COR-L47 (cell line): ENCODE data around the gene ADAMTS6.
"Not testable (repeated sequence)": the region's sequence is repeated elsewhere in the genome, so short reads cannot be mapped to it uniquely, and the experiment has no call there.

Source experiments
- DNase-seq: peaks from one replicate; lab custom pipeline; 2025; lab: John Stamatoyannopoulos, UW

The ADAMTS6 gene

GRCh38 chr5:65474130-65474711, 7.5 kb downstream of the ADAMTS6 start:
- DNase-seq, result no peak

- DNase-seq, result no peak
Measured at GRCh38 chr5:65468633-65469032, 13.1 kb downstream of the ADAMTS6 start.

- DNase-seq, result no peak
Measured at GRCh38 chr5:65462139-65462705, 19.5 kb downstream of the ADAMTS6 start.

- DNase-seq, result no peak
Measured at GRCh38 chr5:65461490-65461889, 20.2 kb downstream of the ADAMTS6 start.

- no peak for DNase-seq
Measured at GRCh38 chr5:65459995-65460394, 21.7 kb downstream of the ADAMTS6 start.

GRCh38 chr5:65455064-65455463, 26.7 kb downstream of the ADAMTS6 start:
- DNase-seq, result no peak

GRCh38 chr5:65451436-65451835, 30.3 kb downstream of the ADAMTS6 start:
- no peak for DNase-seq

- DNase-seq, result no peak
Measured at GRCh38 chr5:65446682-65447081, 35.0 kb downstream of the ADAMTS6 start.

- no peak for DNase-seq
Measured at GRCh38 chr5:65441800-65442199, 39.9 kb downstream of the ADAMTS6 start.

GRCh38 chr5:65440456-65440855, 41.3 kb downstream of the ADAMTS6 start:
- DNase-seq, result no peak

GRCh38 chr5:65434122-65434521, 47.6 kb downstream of the ADAMTS6 start:
- DNase-seq, result no peak

- DNase-seq, result no peak
Measured at GRCh38 chr5:65426656-65427055, 55.1 kb downstream of the ADAMTS6 start.

GRCh38 chr5:65423623-65424022, 58.1 kb downstream of the ADAMTS6 start:
- no peak for DNase-seq

- no peak for DNase-seq
Measured at GRCh38 chr5:65418661-65419060, 63.1 kb downstream of the ADAMTS6 start.

GRCh38 chr5:65413822-65414221, 67.9 kb downstream of the ADAMTS6 start:
- no peak for DNase-seq

GRCh38 chr5:65412842-65413241, 68.9 kb downstream of the ADAMTS6 start:
- no peak for DNase-seq

GRCh38 chr5:65411356-65411755, 70.4 kb downstream of the ADAMTS6 start:
- DNase-seq, result no peak

GRCh38 chr5:65395526-65396155, 86.1 kb downstream of the ADAMTS6 start:
- no peak for DNase-seq

- DNase-seq, result no peak
Measured at GRCh38 chr5:65394087-65394486, 87.6 kb downstream of the ADAMTS6 start.

- DNase-seq, result no peak
Measured at GRCh38 chr5:65391591-65391990, 90.1 kb downstream of the ADAMTS6 start.

- no peak for DNase-seq
Measured at GRCh38 chr5:65390208-65390607, 91.5 kb downstream of the ADAMTS6 start.

GRCh38 chr5:65383859-65384258, 97.9 kb downstream of the ADAMTS6 start:
- no peak for DNase-seq

- peak; percentile 4 for DNase-seq
Measured at GRCh38 chr5:65382582-65382981, 99.1 kb downstream of the ADAMTS6 start.

GRCh38 chr5:65370505-65370904, 111.2 kb downstream of the ADAMTS6 start:
- DNase-seq, result not testable (repeated sequence)
